ENCODE data around the gene EPM2A.
A peak's percentile ranks its signal among the peaks of the same experiment; 100 is the strongest.

Gene EPM2A

GRCh38 chr6:145670311-145670710 lies 65.0 kb downstream of the EPM2A start:
- DNase-seq (ENCODE audit: low spot score), result no peak

- DNase-seq (ENCODE audit: low spot score), result peak; percentile 50
Measured at GRCh38 chr6:145669627-145670034, 65.7 kb downstream of the EPM2A start.

GRCh38 chr6:145668844-145669243 lies 66.5 kb downstream of the EPM2A start:
- no peak for DNase-seq (ENCODE audit: low spot score)

- DNase-seq (ENCODE audit: low spot score), result no peak
Measured at GRCh38 chr6:145660676-145661075, 74.6 kb downstream of the EPM2A start.

- DNase-seq (ENCODE audit: low spot score), result no peak
Measured at GRCh38 chr6:145656128-145656527, 79.2 kb downstream of the EPM2A start.

- DNase-seq (ENCODE audit: low spot score), result no peak
Measured at GRCh38 chr6:145652572-145652971, 82.7 kb downstream of the EPM2A start.

- no peak for DNase-seq (ENCODE audit: low spot score)
Measured at GRCh38 chr6:145651988-145652387, 83.3 kb downstream of the EPM2A start.

- no peak for DNase-seq (ENCODE audit: low spot score)
Measured at GRCh38 chr6:145648149-145648548, 87.2 kb downstream of the EPM2A start.

GRCh38 chr6:145647602-145648001 lies 87.7 kb downstream of the EPM2A start:
- no peak for DNase-seq (ENCODE audit: low spot score)

GRCh38 chr6:145643760-145644159 lies 91.6 kb downstream of the EPM2A start:
- DNase-seq (ENCODE audit: low spot score), result no peak

GRCh38 chr6:145633981-145634627 lies 101.2 kb downstream of the EPM2A start:
- DNase-seq (ENCODE audit: low spot score), result peak; percentile 83

GRCh38 chr6:145632971-145633370 lies 102.3 kb downstream of the EPM2A start:
- DNase-seq (ENCODE audit: low spot score), result no peak

- DNase-seq (ENCODE audit: low spot score), result no peak
Measured at GRCh38 chr6:145631374-145631773, 103.9 kb downstream of the EPM2A start.

GRCh38 chr6:145630598-145630997 lies 104.7 kb downstream of the EPM2A start:
- DNase-seq (ENCODE audit: low spot score), result no peak

- no peak for DNase-seq (ENCODE audit: low spot score)
Measured at GRCh38 chr6:145629478-145629877, 105.8 kb downstream of the EPM2A start.

- no peak for DNase-seq (ENCODE audit: low spot score)
Measured at GRCh38 chr6:145627451-145627850, 107.9 kb downstream of the EPM2A start.

GRCh38 chr6:145626857-145627256 lies 108.5 kb downstream of the EPM2A start:
- no peak for DNase-seq (ENCODE audit: low spot score)

- DNase-seq (ENCODE audit: low spot score), result no peak
Measured at GRCh38 chr6:145623231-145623630, 112.1 kb downstream of the EPM2A start.

- no peak for DNase-seq (ENCODE audit: low spot score)
Measured at GRCh38 chr6:145621776-145622175, 113.5 kb downstream of the EPM2A start.

- no peak for DNase-seq (ENCODE audit: low spot score)
Measured at GRCh38 chr6:145620088-145620487, 115.2 kb downstream of the EPM2A start.

- no peak for DNase-seq (ENCODE audit: low spot score)
Measured at GRCh38 chr6:145609521-145609920, 125.8 kb downstream of the EPM2A start.

- no peak for DNase-seq (ENCODE audit: low spot score)
Measured at GRCh38 chr6:145608850-145609249, 126.5 kb downstream of the EPM2A start.

GRCh38 chr6:145603991-145604390 lies 131.3 kb downstream of the EPM2A start:
- no peak for DNase-seq (ENCODE audit: low spot score)

- no peak for DNase-seq (ENCODE audit: low spot score)
Measured at GRCh38 chr6:145603424-145603833, 131.9 kb downstream of the EPM2A start.

Data from AG20443 (cell line).